Uterus (tissue), 2 donors: Measurements from ENCODE around the gene PMM2.

Experiments
- POLR2A ChIP-seq, 2 donors: fragments of 450-650 bp; IDR thresholded peaks; one replicate each; pipeline ENCODE4 v1.6.1; 2016; ENCODE audit warnings: antibody characterized with exemption in 2 of 2, mild to moderate bottlenecking in 1 of 2, moderate library complexity in 1 of 2
- TF ChIP-seq, protein P1 (sequence below), 4 experiments: fragments of 200-600 bp in 2 of 4; fragments of 450-650 bp in 2 of 4; sonication (generic) in 2 of 4; IDR thresholded peaks; one replicate each; pipeline ENCODE4 v1.5.1; 2016 to 2019; ENCODE audit warnings: antibody characterized with exemption in 4 of 4, mild to moderate bottlenecking in 2 of 4, moderate library complexity in 1 of 4

DNA sequence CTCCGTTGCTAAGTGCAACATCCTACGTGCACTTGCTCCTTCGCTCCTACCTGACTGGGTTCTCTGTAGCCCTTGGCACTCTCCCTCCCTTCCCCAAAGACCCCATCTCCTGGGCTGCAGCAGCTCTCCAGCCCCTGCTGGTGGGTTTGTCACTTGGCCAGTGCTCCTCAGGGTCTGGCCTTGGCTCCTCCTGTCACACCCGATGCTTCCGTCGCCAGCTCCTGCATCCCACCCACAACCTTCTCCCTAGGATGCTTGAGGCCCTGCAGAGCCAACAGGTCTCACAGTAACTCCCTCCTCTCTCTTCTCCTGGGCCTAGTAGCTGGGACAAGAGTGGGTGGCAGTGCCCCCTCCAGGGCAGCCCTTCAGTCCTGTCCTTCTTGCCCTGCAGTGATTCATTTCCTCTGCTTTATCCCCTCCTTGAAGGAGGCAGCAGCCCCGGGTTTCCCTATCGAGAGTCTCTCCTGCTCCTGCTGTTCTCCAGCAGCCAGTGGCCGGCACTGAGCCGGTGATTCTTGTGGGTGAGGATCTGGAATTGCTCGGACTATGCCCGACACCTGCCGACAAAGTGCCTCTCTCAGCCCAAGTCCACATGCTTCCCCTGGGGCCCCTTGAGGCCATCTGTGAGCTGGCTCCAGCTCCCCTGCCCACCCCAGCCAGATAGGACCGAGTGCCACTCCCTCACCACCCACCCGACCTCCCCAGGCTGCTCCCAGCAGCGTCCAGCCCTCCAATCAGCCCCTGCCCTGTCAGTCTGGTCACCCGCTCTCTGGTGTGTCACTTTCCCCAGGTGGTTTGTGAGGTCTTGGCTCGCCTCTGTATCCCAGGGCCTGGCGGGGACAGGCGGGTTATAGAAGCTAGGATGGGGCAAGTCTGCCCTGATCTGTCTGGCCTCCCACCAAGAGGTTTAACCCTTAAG is 88.3 kb downstream of the PMM2 start:
- TF ChIP-seq, protein P1, sequence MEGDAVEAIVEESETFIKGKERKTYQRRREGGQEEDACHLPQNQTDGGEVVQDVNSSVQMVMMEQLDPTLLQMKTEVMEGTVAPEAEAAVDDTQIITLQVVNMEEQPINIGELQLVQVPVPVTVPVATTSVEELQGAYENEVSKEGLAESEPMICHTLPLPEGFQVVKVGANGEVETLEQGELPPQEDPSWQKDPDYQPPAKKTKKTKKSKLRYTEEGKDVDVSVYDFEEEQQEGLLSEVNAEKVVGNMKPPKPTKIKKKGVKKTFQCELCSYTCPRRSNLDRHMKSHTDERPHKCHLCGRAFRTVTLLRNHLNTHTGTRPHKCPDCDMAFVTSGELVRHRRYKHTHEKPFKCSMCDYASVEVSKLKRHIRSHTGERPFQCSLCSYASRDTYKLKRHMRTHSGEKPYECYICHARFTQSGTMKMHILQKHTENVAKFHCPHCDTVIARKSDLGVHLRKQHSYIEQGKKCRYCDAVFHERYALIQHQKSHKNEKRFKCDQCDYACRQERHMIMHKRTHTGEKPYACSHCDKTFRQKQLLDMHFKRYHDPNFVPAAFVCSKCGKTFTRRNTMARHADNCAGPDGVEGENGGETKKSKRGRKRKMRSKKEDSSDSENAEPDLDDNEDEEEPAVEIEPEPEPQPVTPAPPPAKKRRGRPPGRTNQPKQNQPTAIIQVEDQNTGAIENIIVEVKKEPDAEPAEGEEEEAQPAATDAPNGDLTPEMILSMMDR (IDR thresholded peaks at IDR 0.05), result no peak
- no peak for TF ChIP-seq POLR2A (IDR thresholded peaks at IDR 0.05)
